LNCaP clone FGC (cell line): ENCODE results near the gene ZMIZ1.
"Not testable (repeated sequence)": the region's sequence is repeated elsewhere in the genome, so short reads cannot be mapped to it uniquely, and the experiment has no call there.

Experiments used
- DNase-seq: peaks from one replicate; pipeline ENCODE4 v3.0.0-alpha.2; 2011; ENCODE audit warnings: low read depth
- H3K4me3 ChIP-seq: 2 replicates; pipeline ENCODE4 v1.5.1; 2011; ENCODE audit warnings: mild to moderate bottlenecking, low read depth, low read length, control low read depth
- CTCF ChIP-seq: IDR thresholded peaks from 2 replicates; pipeline ENCODE4 v1.5.1; 2012; ENCODE audit warnings: mild to moderate bottlenecking; ENCODE audit not compliant: control insufficient read depth, insufficient read depth; ENCODE audit errors: extremely low read depth

Gene ZMIZ1

GRCh38 chr10:79336739-79337138 lies 268.0 kb downstream of the ZMIZ1 start:
- TF ChIP-seq CTCF = no peak
- no peak for DNase-seq
- H3K4me3 ChIP-seq = no peak overlapping the region

GRCh38 chr10:79337783-79338469 lies 269.2 kb downstream of the ZMIZ1 start:
- DNase-seq, H3K4me3 ChIP-seq: not testable (repeated sequence)

- no peak for TF ChIP-seq CTCF
- no peak for DNase-seq
- no peak overlapping the region for H3K4me3 ChIP-seq
These were observed 270.5 kb downstream of the ZMIZ1 start for GRCh38 chr10:79339266-79339665.

- DNase-seq = no peak
- H3K4me3 ChIP-seq = no peak overlapping the region
These were observed 272.0 kb downstream of the ZMIZ1 start for GRCh38 chr10:79340646-79341244.

GRCh38 chr10:79342295-79342761 lies 273.6 kb downstream of the ZMIZ1 start:
- no peak for TF ChIP-seq CTCF
- DNase-seq = peak; percentile 88
- H3K4me3 ChIP-seq = 0 out of 2 replicates have a peak overlapping the region, but pooled peaks have one; percentile 3

More at GRCh38 chr10:79340646-79341244, 272.0 kb downstream of the ZMIZ1 start:
- no peak for TF ChIP-seq CTCF

- no peak for TF ChIP-seq CTCF
- H3K4me3 ChIP-seq = 0 out of 2 replicates have a peak overlapping the region, but pooled peaks have one; percentile 3
- DNase-seq = peak; percentile 80
These were observed 274.2 kb downstream of the ZMIZ1 start for GRCh38 chr10:79342811-79343561.
